Measurements from ENCODE around the gene RASSF9.
A peak's percentile ranks its signal among the peaks of the same experiment; 100 is the strongest.

Gene RASSF9

GRCh38 chr12:85807730-85808129 lies 28.5 kb downstream of the RASSF9 start:
- no peak overlapping the region for H3K4me3 ChIP-seq (ENCODE audit: low read length)
- TF ChIP-seq CTCF (IDR thresholded peaks at IDR 0.05; ENCODE audit: insufficient read depth, low read depth, low read length, missing control alignments), result no peak
- no peak for DNase-seq (ENCODE audit: low read depth)

- TF ChIP-seq CTCF (IDR thresholded peaks at IDR 0.05; ENCODE audit: insufficient read depth, low read depth, low read length, missing control alignments), result no peak
- H3K4me3 ChIP-seq (ENCODE audit: low read length), result no peak overlapping the region
- no peak for DNase-seq (ENCODE audit: low read depth)
These were observed 30.6 kb downstream of the RASSF9 start for GRCh38 chr12:85805654-85806053.

- DNase-seq (ENCODE audit: low read depth), result peak; percentile 57
- H3K4me3 ChIP-seq (ENCODE audit: low read length), result no peak overlapping the region
- TF ChIP-seq CTCF (IDR thresholded peaks at IDR 0.05; ENCODE audit: insufficient read depth, low read depth, low read length, missing control alignments), result no peak
These were observed 31.5 kb downstream of the RASSF9 start for GRCh38 chr12:85804663-85805062.

DNA sequence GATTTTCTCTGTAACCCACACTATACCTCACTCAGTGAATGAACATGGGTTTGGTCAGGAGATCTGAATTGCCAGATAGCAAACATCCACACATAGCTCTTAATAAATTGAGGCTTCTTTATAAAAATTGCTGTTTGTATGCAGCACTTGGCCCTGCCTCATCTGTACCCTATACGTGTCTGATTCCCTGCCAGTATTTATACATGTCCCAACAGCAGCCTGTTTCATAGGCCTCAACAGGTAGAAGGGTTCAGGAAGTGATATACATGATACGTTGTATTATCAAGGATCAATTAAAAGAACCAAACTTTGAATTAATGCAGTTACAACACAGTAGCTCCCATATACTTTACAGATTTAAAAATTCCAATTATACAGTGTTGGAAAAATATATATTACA lies 32.3 kb downstream of the RASSF9 start:
- no peak for TF ChIP-seq CTCF (IDR thresholded peaks at IDR 0.05; ENCODE audit: insufficient read depth, low read depth, low read length, missing control alignments)
- DNase-seq (ENCODE audit: low read depth), result no peak
- no peak overlapping the region for H3K4me3 ChIP-seq (ENCODE audit: low read length)

GRCh38 chr12:85803231-85803630 lies 33.0 kb downstream of the RASSF9 start:
- DNase-seq (ENCODE audit: low read depth), result no peak
- no peak for TF ChIP-seq CTCF (IDR thresholded peaks at IDR 0.05; ENCODE audit: insufficient read depth, low read depth, low read length, missing control alignments)
- no peak overlapping the region for H3K4me3 ChIP-seq (ENCODE audit: low read length)

DNA sequence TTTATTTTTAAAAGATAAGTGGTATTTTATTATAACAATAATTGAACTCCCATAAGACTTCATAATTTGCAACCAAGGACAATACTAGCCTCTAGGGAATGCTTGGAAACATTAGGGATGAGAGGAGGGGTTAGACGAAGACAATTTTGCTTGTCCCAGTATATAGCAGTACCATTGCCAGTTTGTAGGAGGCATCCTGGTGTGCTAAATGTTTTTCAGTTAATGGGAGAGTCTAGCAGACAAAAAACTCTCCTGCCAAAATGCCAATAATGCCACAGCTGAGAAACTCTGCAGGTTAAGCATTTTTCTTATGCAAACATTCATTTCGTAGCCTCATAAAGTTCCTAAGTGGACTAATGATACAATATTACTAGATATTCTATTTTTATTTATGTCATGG lies 38.1 kb downstream of the RASSF9 start:
- TF ChIP-seq CTCF (IDR thresholded peaks at IDR 0.05; ENCODE audit: insufficient read depth, low read depth, low read length, missing control alignments), result no peak
- DNase-seq (ENCODE audit: low read depth), result no peak
- no peak overlapping the region for H3K4me3 ChIP-seq (ENCODE audit: low read length)

- TF ChIP-seq CTCF (IDR thresholded peaks at IDR 0.05; ENCODE audit: insufficient read depth, low read depth, low read length, missing control alignments), result no peak
- DNase-seq (ENCODE audit: low read depth), result no peak
- H3K4me3 ChIP-seq (ENCODE audit: low read length), result no peak overlapping the region
These were observed 40.2 kb downstream of the RASSF9 start for GRCh38 chr12:85796001-85796400.
